GM23338 (cell line): Measurements from ENCODE around the gene AFP. TPM values are rescaled to one million over a fixed set of nuclear protein-coding genes. Genes with fewer than 3 reads are reported as not detected.

Experiments
- ATAC-seq: fragments of 200-7000 bp; cut with Tn5 transposase; 3 replicates; pipeline ENCODE4 v1.9.1; 2020
- DNase-seq: peaks from one replicate; pipeline ENCODE4 v3.0.0-alpha.2; 2015; ENCODE audit warnings: low spot score
- H2AFZ ChIP-seq: fragments of 200-600 bp; sonication (generic); 2 replicates; pipeline ENCODE4 v1.8.0; 2016; ENCODE audit warnings: antibody characterized with exemption, mild to moderate bottlenecking, moderate library complexity
- H3F3A ChIP-seq: fragments of 200-600 bp; sonication (generic); replicated peaks from 2 replicates; pipeline ENCODE4 v1.8.0; 2017; ENCODE audit warnings: antibody characterized with exemption, mixed run types, low read depth
- H3K27ac ChIP-seq: fragments of 200-600 bp; sonication (generic); 2 replicates; pipeline ENCODE4 v1.6.1; 2016; ENCODE audit warnings: low read depth
- H3K27me3 ChIP-seq: fragments of 200-600 bp; sonication (generic); 2 replicates; pipeline ENCODE4 v1.8.0; 2016; ENCODE audit warnings: mild to moderate bottlenecking, mixed run types, moderate library complexity; ENCODE audit not compliant: insufficient read depth
- H3K36me3 ChIP-seq: fragments of 200-600 bp; sonication (generic); 2 replicates; pipeline ENCODE4 v1.8.0; 2016; ENCODE audit warnings: mild to moderate bottlenecking; ENCODE audit not compliant: insufficient read depth
- H3K4me1 ChIP-seq: fragments of 200-600 bp; sonication (generic); 2 replicates; pipeline ENCODE4 v1.8.0; 2016; ENCODE audit warnings: mild to moderate bottlenecking, moderate library complexity; ENCODE audit not compliant: insufficient read depth
- H3K4me2 ChIP-seq: fragments of 200-600 bp; sonication (generic); 2 replicates; pipeline ENCODE4 v1.7.1; 2017; ENCODE audit warnings: mixed run types
- H3K4me3 ChIP-seq: fragments of 200-600 bp; sonication (generic); 2 replicates; pipeline ENCODE4 v1.6.1; 2016; ENCODE audit warnings: mixed run types
- H3K79me2 ChIP-seq: fragments of 200-600 bp; sonication (generic); replicated peaks from 2 replicates; pipeline ENCODE4 v1.8.0; 2017; ENCODE audit warnings: mild to moderate bottlenecking; ENCODE audit not compliant: insufficient read depth
- H3K9me2 ChIP-seq: fragments of 200-600 bp; sonication (generic); 2 replicates; pipeline ENCODE4 v1.8.0; 2017; ENCODE audit not compliant: insufficient read depth
- H4K20me1 ChIP-seq: fragments of 200-600 bp; sonication (generic); replicated peaks from 2 replicates; pipeline ENCODE4 v1.8.0; 2017; ENCODE audit warnings: mild to moderate bottlenecking; ENCODE audit not compliant: insufficient read depth
- H3K27ac Mint-ChIP-seq: 2 replicates; pipeline ENCODE4 v1.8.0; 2020; ENCODE audit warnings: inconsistent platforms, mild to moderate bottlenecking, moderate library complexity, mixed read lengths
- H3K27me3 Mint-ChIP-seq: 3 replicates; pipeline ENCODE4 v1.8.0; 2022; ENCODE audit warnings: low read depth, mild to moderate bottlenecking, moderate library complexity, mixed read lengths, inconsistent platforms; ENCODE audit not compliant: insufficient read depth, poor library complexity
- H3K36me3 Mint-ChIP-seq: 3 replicates; pipeline ENCODE4 v1.8.0; 2021; ENCODE audit warnings: low read depth, mild to moderate bottlenecking, inconsistent platforms, moderate library complexity, mixed read lengths
- H3K4me1 Mint-ChIP-seq: 3 replicates; pipeline ENCODE4 v1.8.0; 2020; ENCODE audit warnings: mild to moderate bottlenecking, inconsistent platforms, mixed read lengths
- H3K4me3 Mint-ChIP-seq: 3 replicates; pipeline ENCODE4 v1.8.0; 2021; ENCODE audit warnings: moderate library complexity, mild to moderate bottlenecking, inconsistent platforms, mixed read lengths
- H3K9me3 Mint-ChIP-seq: 3 replicates; pipeline ENCODE4 v1.8.0; 2020; ENCODE audit warnings: moderate library complexity, mild to moderate bottlenecking, inconsistent platforms, mixed read lengths
- CREB1 ChIP-seq: fragments of 250-450 bp; sonication (Bioruptor Pico); IDR thresholded peaks from 2 replicates; pipeline ENCODE4 v1.5.0; 2020; ENCODE audit warnings: low read depth, mild to moderate bottlenecking, moderate library complexity
- EZH2 ChIP-seq: fragments of 200-600 bp; sonication (generic); IDR thresholded peaks from one replicate; pipeline ENCODE4 v1.8.0; 2017; ENCODE audit warnings: antibody characterized with exemption, mild to moderate bottlenecking, low read depth; ENCODE audit not compliant: unreplicated experiment
- EZH2phosphoT487 ChIP-seq: fragments of 200-600 bp; sonication (generic); IDR thresholded peaks from one replicate; pipeline ENCODE4 v1.8.1; 2018; ENCODE audit warnings: antibody characterized with exemption; ENCODE audit not compliant: unreplicated experiment
- JUNB ChIP-seq: IDR thresholded peaks from one replicate; pipeline ENCODE4 v1.6.1; 2016; ENCODE audit warnings: antibody characterized with exemption; ENCODE audit not compliant: unreplicated experiment
- NANOG ChIP-seq: IDR thresholded peaks from 2 replicates; pipeline ENCODE4 v1.6.1; 2016; ENCODE audit warnings: antibody characterized with exemption, borderline replicate concordance
- POLR2AphosphoS5 ChIP-seq: IDR thresholded peaks from 2 replicates; pipeline ENCODE4 v1.6.1; 2016; ENCODE audit warnings: antibody characterized with exemption, low read depth
- STAT1 ChIP-seq: IDR thresholded peaks from one replicate; pipeline ENCODE4 v1.6.1; 2016; ENCODE audit warnings: antibody characterized with exemption; ENCODE audit not compliant: unreplicated experiment
- ZNF114 ChIP-seq: fragments of 250-450 bp; sonication (Bioruptor Pico); IDR thresholded peaks from 2 replicates; pipeline ENCODE4 v1.5.0; 2020; ENCODE audit warnings: mild to moderate bottlenecking, moderate library complexity
- ZNF331 ChIP-seq: fragments of 250-450 bp; sonication (Bioruptor Pico); IDR thresholded peaks from 2 replicates; pipeline ENCODE4 v1.5.0; 2020; ENCODE audit warnings: low read depth, mild to moderate bottlenecking, moderate library complexity
- polyA plus RNA-seq: library from polyadenylated mRNA; unstranded; fragments of >200 nt; fragmentation: Nextera tagmentation; extraction: Ambion mirVana; gene quantifications from 2 replicates; pipeline ENCODE4 v1.2.1, GENCODE V29; 2016
- total RNA-seq: library from RNA; depleted of rRNA; stranded (reverse); fragments of >200 nt; shearing (Covaris generic); gene quantifications from 2 replicates; pipeline ENCODE4 v1.2.3, GENCODE V29; 2014
- TF ChIP-seq, protein P1 (sequence below): IDR thresholded peaks from 2 replicates; pipeline ENCODE4 v1.6.1; 2016; ENCODE audit warnings: antibody characterized with exemption
- TF ChIP-seq, protein P2 (sequence below), 2 experiments: fragments of 200-600 bp in 1 of 2; sonication (generic) in 1 of 2; conservative IDR thresholded peaks; 2 replicates each; pipeline versions ENCODE4 v1.5.1 to v1.6.1; 2016 to 2017; ENCODE audit warnings: antibody characterized with exemption in 2 of 2, low read depth in 2 of 2, mild to moderate bottlenecking in 2 of 2, moderate library complexity in 1 of 2
- TF ChIP-seq, protein P3 (sequence below): IDR thresholded peaks from one replicate; pipeline ENCODE4 v1.6.1; 2018; ENCODE audit warnings: antibody characterized with exemption; ENCODE audit not compliant: unreplicated experiment
- TF ChIP-seq, protein P4 (sequence below): fragments of 250-450 bp; sonication (Bioruptor Pico); IDR thresholded peaks from 2 replicates; pipeline ENCODE4 v1.5.0; 2020; ENCODE audit warnings: mild to moderate bottlenecking, moderate library complexity

AFP gene
- total and polyA plus RNA-seq, 2 experiments from 2014 or later: 4.0 to 17.3 TPM

DNA sequence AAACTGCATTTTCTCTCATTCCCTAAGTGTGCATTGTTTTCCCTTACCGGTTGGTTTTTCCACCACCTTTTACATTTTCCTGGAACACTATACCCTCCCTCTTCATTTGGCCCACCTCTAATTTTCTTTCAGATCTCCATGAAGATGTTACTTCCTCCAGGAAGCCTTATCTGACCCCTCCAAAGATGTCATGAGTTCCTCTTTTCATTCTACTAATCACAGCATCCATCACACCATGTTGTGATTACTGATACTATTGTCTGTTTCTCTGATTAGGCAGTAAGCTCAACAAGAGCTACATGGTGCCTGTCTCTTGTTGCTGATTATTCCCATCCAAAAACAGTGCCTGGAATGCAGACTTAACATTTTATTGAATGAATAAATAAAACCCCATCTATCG lies 2.9 kb upstream of the AFP start:
- H3K27ac ChIP-seq: no peak overlapping the region

More for the DNA sequence above, 2.9 kb upstream of the AFP start:
- TF ChIP-seq JUNB: no peak
- TF ChIP-seq EZH2phosphoT487: no peak
- TF ChIP-seq, protein P1, sequence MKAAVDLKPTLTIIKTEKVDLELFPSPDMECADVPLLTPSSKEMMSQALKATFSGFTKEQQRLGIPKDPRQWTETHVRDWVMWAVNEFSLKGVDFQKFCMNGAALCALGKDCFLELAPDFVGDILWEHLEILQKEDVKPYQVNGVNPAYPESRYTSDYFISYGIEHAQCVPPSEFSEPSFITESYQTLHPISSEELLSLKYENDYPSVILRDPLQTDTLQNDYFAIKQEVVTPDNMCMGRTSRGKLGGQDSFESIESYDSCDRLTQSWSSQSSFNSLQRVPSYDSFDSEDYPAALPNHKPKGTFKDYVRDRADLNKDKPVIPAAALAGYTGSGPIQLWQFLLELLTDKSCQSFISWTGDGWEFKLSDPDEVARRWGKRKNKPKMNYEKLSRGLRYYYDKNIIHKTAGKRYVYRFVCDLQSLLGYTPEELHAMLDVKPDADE: no peak
- TF ChIP-seq ZNF114 (CRISPR knock-in tag): no peak
- no peak for TF ChIP-seq ZNF331 (CRISPR knock-in tag)
- TF ChIP-seq, protein P2, sequence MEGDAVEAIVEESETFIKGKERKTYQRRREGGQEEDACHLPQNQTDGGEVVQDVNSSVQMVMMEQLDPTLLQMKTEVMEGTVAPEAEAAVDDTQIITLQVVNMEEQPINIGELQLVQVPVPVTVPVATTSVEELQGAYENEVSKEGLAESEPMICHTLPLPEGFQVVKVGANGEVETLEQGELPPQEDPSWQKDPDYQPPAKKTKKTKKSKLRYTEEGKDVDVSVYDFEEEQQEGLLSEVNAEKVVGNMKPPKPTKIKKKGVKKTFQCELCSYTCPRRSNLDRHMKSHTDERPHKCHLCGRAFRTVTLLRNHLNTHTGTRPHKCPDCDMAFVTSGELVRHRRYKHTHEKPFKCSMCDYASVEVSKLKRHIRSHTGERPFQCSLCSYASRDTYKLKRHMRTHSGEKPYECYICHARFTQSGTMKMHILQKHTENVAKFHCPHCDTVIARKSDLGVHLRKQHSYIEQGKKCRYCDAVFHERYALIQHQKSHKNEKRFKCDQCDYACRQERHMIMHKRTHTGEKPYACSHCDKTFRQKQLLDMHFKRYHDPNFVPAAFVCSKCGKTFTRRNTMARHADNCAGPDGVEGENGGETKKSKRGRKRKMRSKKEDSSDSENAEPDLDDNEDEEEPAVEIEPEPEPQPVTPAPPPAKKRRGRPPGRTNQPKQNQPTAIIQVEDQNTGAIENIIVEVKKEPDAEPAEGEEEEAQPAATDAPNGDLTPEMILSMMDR (conservative IDR thresholded peaks at IDR 0.05; ENCODE audit: low read depth in 2 of 2): no peak
- no peak for TF ChIP-seq STAT1
- TF ChIP-seq, protein P3, sequence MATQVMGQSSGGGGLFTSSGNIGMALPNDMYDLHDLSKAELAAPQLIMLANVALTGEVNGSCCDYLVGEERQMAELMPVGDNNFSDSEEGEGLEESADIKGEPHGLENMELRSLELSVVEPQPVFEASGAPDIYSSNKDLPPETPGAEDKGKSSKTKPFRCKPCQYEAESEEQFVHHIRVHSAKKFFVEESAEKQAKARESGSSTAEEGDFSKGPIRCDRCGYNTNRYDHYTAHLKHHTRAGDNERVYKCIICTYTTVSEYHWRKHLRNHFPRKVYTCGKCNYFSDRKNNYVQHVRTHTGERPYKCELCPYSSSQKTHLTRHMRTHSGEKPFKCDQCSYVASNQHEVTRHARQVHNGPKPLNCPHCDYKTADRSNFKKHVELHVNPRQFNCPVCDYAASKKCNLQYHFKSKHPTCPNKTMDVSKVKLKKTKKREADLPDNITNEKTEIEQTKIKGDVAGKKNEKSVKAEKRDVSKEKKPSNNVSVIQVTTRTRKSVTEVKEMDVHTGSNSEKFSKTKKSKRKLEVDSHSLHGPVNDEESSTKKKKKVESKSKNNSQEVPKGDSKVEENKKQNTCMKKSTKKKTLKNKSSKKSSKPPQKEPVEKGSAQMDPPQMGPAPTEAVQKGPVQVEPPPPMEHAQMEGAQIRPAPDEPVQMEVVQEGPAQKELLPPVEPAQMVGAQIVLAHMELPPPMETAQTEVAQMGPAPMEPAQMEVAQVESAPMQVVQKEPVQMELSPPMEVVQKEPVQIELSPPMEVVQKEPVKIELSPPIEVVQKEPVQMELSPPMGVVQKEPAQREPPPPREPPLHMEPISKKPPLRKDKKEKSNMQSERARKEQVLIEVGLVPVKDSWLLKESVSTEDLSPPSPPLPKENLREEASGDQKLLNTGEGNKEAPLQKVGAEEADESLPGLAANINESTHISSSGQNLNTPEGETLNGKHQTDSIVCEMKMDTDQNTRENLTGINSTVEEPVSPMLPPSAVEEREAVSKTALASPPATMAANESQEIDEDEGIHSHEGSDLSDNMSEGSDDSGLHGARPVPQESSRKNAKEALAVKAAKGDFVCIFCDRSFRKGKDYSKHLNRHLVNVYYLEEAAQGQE: no peak
- TF ChIP-seq NANOG: no peak
- TF ChIP-seq, protein P4, sequence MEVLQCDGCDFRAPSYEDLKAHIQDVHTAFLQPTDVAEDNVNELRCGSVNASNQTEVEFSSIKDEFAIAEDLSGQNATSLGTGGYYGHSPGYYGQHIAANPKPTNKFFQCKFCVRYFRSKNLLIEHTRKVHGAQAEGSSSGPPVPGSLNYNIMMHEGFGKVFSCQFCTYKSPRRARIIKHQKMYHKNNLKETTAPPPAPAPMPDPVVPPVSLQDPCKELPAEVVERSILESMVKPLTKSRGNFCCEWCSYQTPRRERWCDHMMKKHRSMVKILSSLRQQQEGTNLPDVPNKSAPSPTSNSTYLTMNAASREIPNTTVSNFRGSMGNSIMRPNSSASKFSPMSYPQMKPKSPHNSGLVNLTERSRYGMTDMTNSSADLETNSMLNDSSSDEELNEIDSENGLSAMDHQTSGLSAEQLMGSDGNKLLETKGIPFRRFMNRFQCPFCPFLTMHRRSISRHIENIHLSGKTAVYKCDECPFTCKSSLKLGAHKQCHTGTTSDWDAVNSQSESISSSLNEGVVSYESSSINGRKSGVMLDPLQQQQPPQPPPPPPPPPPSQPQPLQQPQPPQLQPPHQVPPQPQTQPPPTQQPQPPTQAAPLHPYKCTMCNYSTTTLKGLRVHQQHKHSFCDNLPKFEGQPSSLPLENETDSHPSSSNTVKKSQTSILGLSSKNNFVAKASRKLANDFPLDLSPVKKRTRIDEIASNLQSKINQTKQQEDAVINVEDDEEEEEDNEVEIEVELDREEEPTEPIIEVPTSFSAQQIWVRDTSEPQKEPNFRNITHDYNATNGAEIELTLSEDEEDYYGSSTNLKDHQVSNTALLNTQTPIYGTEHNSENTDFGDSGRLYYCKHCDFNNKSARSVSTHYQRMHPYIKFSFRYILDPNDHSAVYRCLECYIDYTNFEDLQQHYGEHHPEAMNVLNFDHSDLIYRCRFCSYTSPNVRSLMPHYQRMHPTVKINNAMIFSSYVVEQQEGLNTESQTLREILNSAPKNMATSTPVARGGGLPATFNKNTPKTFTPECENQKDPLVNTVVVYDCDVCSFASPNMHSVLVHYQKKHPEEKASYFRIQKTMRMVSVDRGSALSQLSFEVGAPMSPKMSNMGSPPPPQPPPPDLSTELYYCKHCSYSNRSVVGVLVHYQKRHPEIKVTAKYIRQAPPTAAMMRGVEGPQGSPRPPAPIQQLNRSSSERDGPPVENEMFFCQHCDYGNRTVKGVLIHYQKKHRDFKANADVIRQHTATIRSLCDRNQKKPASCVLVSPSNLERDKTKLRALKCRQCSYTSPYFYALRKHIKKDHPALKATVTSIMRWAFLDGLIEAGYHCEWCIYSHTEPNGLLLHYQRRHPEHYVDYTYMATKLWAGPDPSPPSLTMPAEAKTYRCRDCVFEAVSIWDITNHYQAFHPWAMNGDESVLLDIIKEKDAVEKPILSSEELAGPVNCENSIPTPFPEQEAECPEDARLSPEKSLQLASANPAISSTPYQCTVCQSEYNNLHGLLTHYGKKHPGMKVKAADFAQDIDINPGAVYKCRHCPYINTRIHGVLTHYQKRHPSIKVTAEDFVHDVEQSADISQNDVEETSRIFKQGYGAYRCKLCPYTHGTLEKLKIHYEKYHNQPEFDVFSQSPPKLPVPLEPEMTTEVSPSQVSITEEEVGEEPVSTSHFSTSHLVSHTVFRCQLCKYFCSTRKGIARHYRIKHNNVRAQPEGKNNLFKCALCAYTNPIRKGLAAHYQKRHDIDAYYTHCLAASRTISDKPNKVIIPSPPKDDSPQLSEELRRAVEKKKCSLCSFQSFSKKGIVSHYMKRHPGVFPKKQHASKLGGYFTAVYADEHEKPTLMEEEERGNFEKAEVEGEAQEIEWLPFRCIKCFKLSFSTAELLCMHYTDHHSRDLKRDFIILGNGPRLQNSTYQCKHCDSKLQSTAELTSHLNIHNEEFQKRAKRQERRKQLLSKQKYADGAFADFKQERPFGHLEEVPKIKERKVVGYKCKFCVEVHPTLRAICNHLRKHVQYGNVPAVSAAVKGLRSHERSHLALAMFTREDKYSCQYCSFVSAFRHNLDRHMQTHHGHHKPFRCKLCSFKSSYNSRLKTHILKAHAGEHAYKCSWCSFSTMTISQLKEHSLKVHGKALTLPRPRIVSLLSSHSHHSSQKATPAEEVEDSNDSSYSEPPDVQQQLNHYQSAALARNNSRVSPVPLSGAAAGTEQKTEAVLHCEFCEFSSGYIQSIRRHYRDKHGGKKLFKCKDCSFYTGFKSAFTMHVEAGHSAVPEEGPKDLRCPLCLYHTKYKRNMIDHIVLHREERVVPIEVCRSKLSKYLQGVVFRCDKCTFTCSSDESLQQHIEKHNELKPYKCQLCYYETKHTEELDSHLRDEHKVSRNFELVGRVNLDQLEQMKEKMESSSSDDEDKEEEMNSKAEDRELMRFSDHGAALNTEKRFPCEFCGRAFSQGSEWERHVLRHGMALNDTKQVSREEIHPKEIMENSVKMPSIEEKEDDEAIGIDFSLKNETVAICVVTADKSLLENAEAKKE (CRISPR knock-in tag): no peak
- no peak for TF ChIP-seq POLR2AphosphoS5
- no peak for TF ChIP-seq EZH2
- no peak for TF ChIP-seq CREB1 (CRISPR knock-in tag)
- ATAC-seq (no peak), DNase-seq (no peak)
- H3K27me3 ChIP-seq: no peaks in the 10 kb centered on the region
- Mint-ChIP-seq H3K4me1 (no peaks in the 10 kb centered on the region), H3K27me3 (no peaks in the 10 kb centered on the region), H3K27ac (no peak overlapping the region), H3K9me3 (no peaks in the 10 kb centered on the region), H3K36me3 (no peaks in the 10 kb centered on the region), H3K4me3 (no peak overlapping the region)
- peak overlapping the region; percentile 19; the same call in 1 of the 2 replicates for H2AFZ ChIP-seq
- no peaks in the 10 kb centered on the region for H3K9me2 ChIP-seq
- H3F3A ChIP-seq: no peaks in the 10 kb centered on the region
- no peaks in the 10 kb centered on the region for H4K20me1 ChIP-seq
- no peaks in the 10 kb centered on the region for H3K36me3 ChIP-seq
- no peaks in the 10 kb centered on the region for H3K4me1 ChIP-seq
- no peak overlapping the region for H3K4me2 ChIP-seq
- no peaks in the 10 kb centered on the region for H3K79me2 ChIP-seq
- no peak overlapping the region for H3K4me3 ChIP-seq
